Ramos (cell line): ENCODE measurements around the gene KIF3B.
"Not testable (repeated sequence)": the region's sequence is repeated elsewhere in the genome, so short reads cannot be mapped to it uniquely, and the experiment has no call there.

Experiments
- in situ Hi-C: fragments of 300-500 bp; cut with MboI; formaldehyde crosslinking; loops from one replicate; pipeline ENCODE4 v1.14.3; 2022; ENCODE audit warnings: low sequenced_read_pairs; ENCODE audit not compliant: unreplicated experiment

KIF3B gene

DNA sequence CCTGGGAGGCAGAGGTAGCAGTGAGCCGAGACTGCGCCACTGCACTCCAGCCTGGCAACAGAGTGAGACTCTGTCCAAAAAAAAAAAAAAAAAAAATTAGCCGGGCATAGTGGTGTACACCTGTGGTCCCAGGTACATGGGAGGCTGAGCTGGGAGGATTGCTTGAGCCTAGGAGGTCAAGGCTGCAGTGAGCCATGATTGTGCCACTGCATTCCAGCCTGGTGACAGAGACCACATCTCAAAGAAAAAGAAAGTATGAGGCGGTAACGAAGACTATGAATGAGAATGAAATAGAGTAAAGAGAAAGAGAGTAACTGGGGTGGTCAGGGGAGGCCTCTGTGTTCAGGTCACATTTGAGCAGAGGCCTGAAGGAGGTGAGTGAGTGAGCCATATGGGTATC is 31.2 kb upstream of the KIF3B start:
- in situ Hi-C loops: not testable (repeated sequence)

GRCh38 chr20:32248043-32248442 is 29.4 kb upstream of the KIF3B start:
- in situ Hi-C loops: no loop called here

GRCh38 chr20:32249030-32249738 is 28.3 kb upstream of the KIF3B start:
- in situ Hi-C loops: no loop called here

GRCh38 chr20:32251470-32251869 is 26.0 kb upstream of the KIF3B start:
- in situ Hi-C loops: no loop called here

DNA sequence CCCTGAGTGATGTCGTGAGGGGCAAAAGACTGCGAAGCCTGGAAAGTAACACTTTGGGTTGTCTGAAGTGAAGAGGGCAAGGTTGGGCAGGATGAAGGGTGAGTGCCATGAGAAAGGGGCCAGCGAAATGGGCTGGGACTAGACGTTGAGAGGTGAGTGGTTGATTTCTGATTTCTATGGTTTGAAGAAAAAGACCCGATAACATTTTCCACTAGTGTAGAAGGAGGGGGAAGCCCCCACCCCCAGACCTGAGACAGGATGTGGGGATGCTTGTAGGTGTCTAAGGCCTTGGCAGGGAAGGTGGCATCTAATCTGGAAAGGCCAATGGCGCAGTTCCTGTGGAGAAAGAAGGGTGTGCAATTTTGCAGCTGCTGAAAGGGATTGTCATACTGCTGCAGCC is 25.3 kb upstream of the KIF3B start:
- in situ Hi-C loops: no loop called here

DNA sequence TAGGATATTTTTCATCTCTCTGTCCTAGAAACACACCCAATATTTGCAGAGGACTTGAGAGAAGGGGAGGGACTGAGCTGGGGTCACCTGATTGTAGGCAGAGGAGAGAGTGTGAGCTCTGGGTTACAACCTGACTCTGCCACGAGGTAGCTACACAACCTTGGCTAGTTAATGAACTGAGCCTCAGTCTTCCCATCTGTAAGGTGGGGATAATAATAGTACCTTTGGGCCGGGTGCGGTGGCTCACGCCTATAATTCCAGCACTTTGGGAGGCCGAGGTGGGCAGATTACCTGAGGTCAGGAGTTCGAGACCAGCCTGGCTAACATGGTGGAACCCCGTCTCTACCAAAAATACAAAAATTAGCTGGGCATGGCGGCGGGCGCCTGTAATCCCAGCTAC is 16.5 kb upstream of the KIF3B start:
- in situ Hi-C loops: not testable (repeated sequence)

- in situ Hi-C loops: no loop called here
Observed at GRCh38 chr20:32261644-32262043, 15.8 kb upstream of the KIF3B start.

GRCh38 chr20:32263398-32263954 is 14.0 kb upstream of the KIF3B start:
- in situ Hi-C loops: no loop called here

DNA sequence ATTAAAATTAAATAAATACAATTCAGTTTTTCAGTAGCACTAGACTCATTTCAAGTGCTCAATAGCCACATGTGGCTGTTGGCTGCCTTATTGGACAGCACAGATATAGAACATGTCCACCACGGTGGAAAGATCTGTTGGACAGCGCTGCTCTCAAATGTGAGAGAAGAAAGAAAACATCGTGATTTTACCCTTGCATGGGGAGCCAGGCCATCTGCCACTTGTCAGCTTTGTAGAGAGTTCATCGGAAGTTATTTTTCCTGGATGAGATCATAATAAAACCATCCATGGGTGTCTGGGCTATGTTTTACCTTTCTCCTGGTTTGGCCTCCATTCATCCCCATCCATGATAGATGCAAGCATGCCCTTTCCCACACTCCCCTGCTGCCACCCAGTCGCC is 5.8 kb upstream of the KIF3B start:
- in situ Hi-C loops: no loop called here

- in situ Hi-C loops: no loop called here
Observed at GRCh38 chr20:32274359-32274758, 3.1 kb upstream of the KIF3B start.

GRCh38 chr20:32275163-32275562 is 2.3 kb upstream of the KIF3B start:
- in situ Hi-C loops: not testable (repeated sequence)

DNA sequence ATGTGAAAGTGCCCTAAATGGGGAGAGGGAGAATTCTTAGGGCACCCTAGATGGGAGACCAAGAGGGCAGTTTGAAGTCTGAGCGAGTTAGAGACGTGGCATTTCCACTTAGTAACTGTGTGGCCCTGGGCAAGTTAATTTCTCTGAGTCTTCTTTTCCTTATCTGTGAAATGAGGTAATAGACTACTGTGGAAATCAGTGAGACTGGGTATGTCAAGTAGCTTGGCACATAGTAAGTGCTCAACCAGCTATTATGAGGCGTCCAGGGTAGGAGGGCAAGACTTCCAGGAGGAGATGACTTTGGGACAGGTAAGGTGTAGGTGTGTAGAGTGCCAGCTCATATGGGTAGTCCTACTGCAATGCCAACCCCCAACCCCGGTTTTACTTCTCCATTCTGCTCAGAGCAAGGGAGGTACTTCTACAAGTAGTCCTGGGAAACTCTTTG is 770 bp downstream of the KIF3B start:
- in situ Hi-C loops: no loop called here

- in situ Hi-C loops: no loop called here
Observed at GRCh38 chr20:32281711-32282110, 4.3 kb downstream of the KIF3B start.

- in situ Hi-C loops: no loop called here
Observed at GRCh38 chr20:32282461-32282860, 5.0 kb downstream of the KIF3B start.

DNA sequence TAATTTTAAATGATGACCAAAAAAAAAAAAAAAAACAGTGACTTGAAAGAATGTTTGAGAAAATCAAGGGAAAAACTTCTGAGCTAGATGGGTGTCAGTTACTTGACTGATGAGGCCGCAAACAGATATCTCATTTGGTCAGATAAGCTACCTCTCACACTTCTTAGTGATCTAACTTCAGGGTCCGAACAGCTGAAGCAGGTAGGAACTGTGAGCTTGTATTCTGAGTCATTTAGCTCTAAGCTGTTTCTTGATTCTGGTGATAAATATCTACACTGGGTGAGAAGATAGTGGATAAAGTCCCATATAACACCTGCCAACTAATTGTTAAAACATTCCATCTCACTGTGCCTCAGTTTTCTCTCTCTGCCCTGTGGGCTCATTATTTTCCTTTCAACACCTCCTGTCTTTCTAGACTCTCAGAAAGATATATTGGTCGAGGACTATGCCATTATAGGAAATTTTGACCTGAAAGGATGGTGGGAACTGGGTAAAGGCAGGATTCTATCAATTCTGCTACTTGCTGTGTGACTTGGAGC is 7.7 kb downstream of the KIF3B start:
- in situ Hi-C loops: no loop called here

DNA sequence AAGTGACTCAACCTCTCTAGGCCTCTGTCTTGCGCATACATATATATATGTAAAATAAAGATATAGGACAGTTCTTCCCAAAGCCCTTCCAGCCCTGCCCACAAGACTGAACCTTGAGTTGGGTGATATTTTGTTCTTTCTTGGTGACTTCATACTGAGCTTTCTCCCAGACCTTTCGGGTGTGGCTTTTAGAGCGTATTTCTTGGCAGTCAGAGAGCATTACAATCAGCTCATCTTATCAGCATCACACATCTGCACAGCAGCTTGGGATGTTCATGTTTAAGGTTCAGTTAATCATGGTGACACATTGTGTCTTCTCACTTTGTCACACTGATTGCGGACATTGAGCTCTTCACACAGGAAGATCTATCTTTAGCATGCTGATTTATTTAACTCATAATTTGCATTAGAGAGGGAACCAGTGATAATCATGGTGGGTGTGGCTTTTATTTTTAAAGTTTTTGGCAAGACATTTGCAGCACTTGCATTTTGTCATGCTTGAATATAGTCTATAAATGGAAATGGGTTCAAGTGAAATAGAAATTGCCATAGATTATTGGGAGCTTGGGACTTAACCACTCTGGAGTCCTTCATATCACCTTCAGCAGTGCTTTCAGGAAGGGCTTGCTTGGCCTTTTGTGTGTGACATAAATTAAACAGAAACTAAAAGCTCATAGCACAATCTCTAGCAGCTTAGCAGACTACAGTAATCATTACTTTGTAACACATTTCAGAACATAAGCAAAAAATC is 8.3 kb downstream of the KIF3B start:
- in situ Hi-C loops: no loop called here

DNA sequence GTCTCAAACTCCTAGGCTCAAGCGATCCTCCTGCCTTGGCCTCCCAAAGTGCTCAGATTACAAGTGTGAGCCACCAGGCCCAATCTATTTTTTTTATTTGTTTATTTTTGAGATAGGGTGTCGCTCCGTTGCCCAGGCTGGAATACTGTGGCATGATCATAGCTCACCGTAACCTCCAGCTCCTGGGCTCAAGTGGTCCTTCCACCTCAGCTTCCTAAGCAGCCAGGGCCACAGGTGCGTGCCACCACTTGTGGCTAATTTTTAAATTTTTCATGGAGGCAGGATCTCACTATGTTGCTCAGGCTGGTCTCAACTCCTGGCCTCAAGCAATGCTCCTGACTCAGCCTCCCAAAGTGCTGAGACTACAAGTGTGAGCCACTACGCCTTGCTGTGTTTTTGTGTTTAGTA is 9.8 kb downstream of the KIF3B start:
- in situ Hi-C loops: no loop called here

DNA sequence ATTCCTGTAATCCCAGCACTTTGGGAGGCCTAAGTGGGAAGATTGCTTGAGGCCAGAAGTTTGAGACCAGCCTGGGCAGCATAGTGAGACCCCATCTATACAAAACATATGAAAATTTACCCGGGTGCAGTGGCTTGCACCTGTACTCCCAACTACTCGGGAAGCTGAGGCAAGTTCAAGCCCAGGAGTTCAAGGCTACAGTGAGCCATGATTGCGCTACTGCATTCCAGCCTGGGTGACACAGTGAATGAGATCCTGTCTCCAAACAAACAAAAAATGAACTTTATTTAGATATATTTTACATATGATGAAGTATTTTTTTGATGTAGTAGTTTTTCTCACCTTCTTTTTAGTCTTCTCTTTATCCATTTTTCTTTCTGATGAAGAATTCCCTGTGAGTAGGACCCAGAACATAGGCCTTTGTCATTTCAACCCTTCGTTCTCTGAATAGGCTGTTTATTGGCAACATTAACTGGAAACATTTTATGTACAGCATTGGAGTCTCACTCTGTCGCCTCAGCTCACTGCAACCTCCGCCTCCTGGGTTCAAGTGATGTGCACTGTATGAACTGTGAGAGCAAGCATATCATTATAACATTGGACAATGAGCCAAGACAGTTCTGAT is 10.9 kb downstream of the KIF3B start:
- in situ Hi-C loops: no loop called here

DNA sequence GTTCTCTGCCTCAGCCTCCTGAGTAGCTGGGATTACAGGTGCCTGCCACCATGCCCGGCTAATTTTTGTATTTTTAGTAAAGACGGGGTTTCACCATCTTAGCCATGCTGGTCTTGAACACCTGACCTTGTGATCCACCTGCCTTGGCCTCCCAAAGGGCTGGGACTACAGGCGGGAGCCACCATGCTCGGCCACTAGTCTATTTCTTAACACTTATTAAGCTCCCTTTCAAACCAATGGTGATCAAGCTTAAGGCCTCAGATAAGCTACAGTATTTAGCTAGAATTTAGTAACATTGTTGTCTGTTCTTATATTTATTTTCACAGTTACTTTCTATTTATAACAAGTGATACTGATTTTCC is 11.8 kb downstream of the KIF3B start:
- in situ Hi-C loops: not testable (repeated sequence)

DNA sequence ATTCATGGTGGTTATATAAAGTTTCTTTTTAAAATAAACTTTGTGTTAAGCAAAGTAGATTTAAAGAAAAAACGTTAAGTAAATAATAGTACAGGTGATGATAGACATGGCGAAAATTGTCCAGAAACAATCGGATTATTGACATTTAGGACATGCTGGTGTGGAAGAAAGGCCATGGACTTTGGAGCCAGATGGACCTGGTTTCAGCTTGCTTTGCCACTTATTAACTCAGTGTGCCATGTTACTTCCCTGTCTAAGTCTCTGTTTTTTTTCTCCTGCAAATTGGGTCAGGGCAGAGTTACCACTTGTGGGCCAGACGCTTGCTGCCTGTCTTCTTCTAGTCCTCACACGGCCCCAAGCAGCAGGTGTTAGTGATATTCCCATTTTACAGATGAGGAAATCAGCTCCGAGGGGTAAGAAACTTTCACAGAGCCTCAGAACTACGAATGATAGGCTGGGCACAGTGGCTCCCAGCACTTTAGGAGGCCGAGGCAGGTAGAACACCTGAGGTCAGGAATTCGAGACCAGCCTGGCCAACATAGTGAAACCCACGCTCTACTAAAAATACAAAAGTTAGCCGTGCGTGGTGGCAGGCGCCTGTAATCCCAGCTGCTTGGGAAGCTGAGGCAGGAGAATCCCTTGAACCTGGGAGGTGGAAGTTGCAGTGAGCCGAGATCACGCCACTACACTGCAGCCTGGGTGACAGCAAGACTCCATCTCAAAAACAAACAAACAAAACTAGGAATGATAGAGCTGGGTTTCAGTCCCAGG is 12.4 kb downstream of the KIF3B start:
- in situ Hi-C loops: no loop called here
